GM18870 (cell line): Measurements from ENCODE around the gene D2HGDH.

Experiments
- ATAC-seq: cut with Tn5 transposase; IDR thresholded peaks from one replicate; pipeline ENCODE4 v1.9.1; 2021; ENCODE audit warnings: moderate library complexity; ENCODE audit not compliant: unreplicated experiment

The D2HGDH gene

GRCh38 chr2:241734467-241735208 lies at the start of gene D2HGDH:
D2HGDH (plus strand) TSS chr2:241734630; CDS start chr2:241735225, 595 bp downstream.
- ATAC-seq: peak; percentile 40

GRCh38 chr2:241686324-241686649 lies 48.1 kb upstream of the D2HGDH start:
- ATAC-seq: peak; percentile 19

GRCh38 chr2:241686650-241687425 lies 47.6 kb upstream of the D2HGDH start, which contains the start of gene DTYMK:
DTYMK (minus strand) TSS chr2:241686815; CDS start chr2:241686783, 32 bp downstream.
- peak; percentile 86 for ATAC-seq

GRCh38 chr2:241689306-241689705 lies 45.1 kb upstream of the D2HGDH start:
- no peak for ATAC-seq

- ATAC-seq: no peak
Measured at GRCh38 chr2:241690202-241690717, 44.2 kb upstream of the D2HGDH start.

- ATAC-seq: no peak
Measured at GRCh38 chr2:241692448-241692847, 42.0 kb upstream of the D2HGDH start.

- ATAC-seq: no peak
Measured at GRCh38 chr2:241695651-241696050, 38.8 kb upstream of the D2HGDH start.

- ATAC-seq: no peak
Measured at GRCh38 chr2:241701149-241701398, 33.4 kb upstream of the D2HGDH start.

- no peak for ATAC-seq
Measured at GRCh38 chr2:241701399-241702154, 32.9 kb upstream of the D2HGDH start, which contains the start of gene ING5. ING5 (plus strand) TSS chr2:241702039; CDS start chr2:241702066, 27 bp downstream.

GRCh38 chr2:241702155-241703031 lies 32.0 kb upstream of the D2HGDH start:
- ATAC-seq: peak; percentile 78

- no peak for ATAC-seq
Measured at GRCh38 chr2:241703032-241703604, 31.3 kb upstream of the D2HGDH start.

- ATAC-seq: no peak
Measured at GRCh38 chr2:241706537-241706936, 27.9 kb upstream of the D2HGDH start.

GRCh38 chr2:241708879-241709278 lies 25.6 kb upstream of the D2HGDH start:
- no peak for ATAC-seq

- ATAC-seq: no peak
Measured at GRCh38 chr2:241719093-241719492, 15.3 kb upstream of the D2HGDH start.

- ATAC-seq: no peak
Measured at GRCh38 chr2:241720099-241720498, 14.3 kb upstream of the D2HGDH start.

- ATAC-seq: no peak
Measured at GRCh38 chr2:241720560-241720959, 13.9 kb upstream of the D2HGDH start.

- ATAC-seq: no peak
Measured at GRCh38 chr2:241721852-241722251, 12.6 kb upstream of the D2HGDH start.

GRCh38 chr2:241722896-241723454 lies 11.5 kb upstream of the D2HGDH start:
- no peak for ATAC-seq

- no peak for ATAC-seq
Measured at GRCh38 chr2:241724259-241724974, 10.0 kb upstream of the D2HGDH start.
